ENCODE measurements around the gene LRRC4C.
"Not testable (repeated sequence)": the region's sequence is repeated elsewhere in the genome, so short reads cannot be mapped to it uniquely, and the experiment has no call there.

LRRC4C gene

DNA sequence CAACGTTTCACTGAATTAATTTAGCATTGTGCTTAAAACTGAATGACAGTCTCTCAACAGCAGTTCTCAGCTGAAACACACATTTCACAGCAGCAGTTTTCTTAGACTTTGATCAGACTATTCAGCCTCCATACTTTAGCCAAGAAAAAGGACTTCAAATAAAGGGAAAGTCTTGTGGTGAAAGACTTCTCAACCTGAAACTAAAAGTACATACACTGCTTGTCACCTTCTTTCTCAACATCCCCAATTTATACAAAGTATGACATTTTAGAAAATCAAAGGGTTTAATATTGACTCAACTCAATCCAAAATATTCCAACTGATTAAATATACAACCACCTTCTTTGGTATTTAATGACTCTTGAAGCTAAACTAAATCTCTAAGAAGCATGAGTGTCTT lies 419.0 kb downstream of the LRRC4C start:
- no peak for FAIRE-seq
- no peak for DNase-seq (ENCODE audit: low spot score)

DNA sequence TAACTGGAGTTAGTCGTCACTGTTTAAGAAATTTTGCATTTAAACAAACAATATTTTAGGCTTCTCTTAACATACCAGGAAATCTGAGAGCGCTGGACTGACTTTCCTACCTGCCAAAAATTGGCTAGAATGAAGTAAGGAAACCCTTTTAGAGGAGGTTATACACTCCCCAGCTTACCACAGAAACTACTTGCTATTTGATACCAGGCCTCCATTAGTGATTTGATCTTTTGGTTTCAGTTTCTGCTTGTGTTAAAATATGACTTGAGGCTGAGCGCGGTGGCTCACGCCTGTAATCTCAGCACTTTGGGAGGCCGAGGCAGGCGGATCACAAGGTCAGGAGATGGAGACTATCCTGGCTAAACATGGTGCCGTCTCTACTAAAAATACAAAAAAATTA lies 419.9 kb downstream of the LRRC4C start:
- no peak for FAIRE-seq

DNA sequence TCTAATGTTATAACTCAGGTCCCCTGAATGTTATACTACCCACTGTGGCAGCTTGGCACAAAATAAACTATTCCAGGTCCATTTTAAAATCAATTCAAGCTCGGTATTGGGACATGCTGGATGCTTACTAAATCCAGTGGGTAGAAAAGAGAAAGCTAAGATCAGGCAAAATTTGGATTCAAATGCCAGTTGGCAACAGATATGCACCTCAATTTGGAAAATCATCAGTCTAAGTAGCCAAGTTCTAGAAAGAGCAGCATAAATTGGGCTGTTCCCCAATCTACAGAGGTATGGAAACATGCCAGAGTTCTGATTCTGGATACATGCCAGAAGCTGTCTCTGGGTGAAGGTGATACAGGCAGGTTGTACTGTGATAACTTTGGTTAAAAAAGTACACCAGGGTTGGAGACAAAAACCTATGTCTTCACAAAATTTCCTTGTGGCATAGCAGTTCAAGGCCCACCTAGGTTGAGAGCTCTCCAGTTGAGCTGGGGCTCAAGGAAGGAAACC lies 427.8 kb downstream of the LRRC4C start:
- DNase-seq (ENCODE audit: low spot score) = no peak
- FAIRE-seq = no peak

More for the DNA sequence above, 419.9 kb downstream of the LRRC4C start:
- no peak for DNase-seq (ENCODE audit: low spot score)

DNA sequence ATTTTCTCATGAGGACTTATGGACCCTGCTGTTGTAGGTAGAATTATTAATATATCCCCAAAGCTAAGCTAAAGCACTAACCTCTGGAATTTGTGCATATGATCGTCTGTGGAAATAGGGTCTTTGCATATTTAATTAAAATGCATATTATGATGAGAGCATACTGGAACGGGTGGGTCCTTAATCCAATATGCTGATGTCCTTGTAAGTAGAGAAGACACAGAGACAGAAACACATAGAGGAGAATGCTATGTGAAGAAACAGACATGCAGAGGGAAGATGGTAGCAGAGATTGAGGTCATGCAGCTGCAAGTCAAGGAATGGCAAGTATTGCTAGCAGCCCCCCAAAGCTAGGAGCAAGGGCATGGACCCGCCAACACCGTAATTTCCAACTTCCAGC lies 439.2 kb downstream of the LRRC4C start:
- FAIRE-seq (no peak), DNase-seq (ENCODE audit: low spot score) (no peak)

DNA sequence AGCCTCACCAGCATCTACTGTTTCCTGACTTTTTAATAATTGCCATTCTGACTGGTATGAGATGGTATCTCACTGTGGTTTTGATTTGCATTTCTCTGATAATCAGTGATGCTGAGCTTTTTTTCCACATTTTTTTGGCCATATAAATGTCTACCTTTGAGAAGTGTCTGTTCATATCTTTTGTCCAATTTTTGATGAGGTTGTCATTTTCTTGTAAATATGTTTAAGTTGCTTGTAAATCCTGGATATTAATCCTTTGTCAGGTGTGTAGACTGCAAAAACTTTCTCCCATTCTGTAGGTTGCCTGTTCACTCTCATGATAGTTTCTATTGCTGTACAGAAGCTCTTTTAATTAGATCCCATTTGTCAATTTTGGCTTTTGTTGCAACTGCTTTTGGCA lies 439.8 kb downstream of the LRRC4C start:
- not testable (repeated sequence) for FAIRE-seq; DNase-seq (ENCODE audit: low spot score)

DNA sequence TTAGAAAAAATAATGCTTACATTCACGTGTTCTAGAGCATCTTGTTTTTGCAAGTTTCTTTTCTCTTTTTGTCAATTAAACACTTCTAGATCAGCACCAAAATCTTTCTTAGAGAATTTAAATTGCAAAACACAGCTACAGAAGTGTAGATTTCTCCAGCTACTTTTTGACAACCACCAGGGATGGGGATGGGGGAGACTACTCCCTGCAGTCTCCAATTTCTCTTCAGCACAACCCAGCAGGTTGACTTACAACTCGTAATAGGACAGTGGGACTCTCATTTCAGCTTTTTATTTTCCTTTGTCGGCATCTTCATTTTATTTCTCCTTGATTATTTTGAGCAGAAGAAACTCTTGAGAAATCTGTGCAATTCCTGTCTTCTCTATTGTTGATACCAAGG lies 441.2 kb downstream of the LRRC4C start:
- FAIRE-seq (no peak), DNase-seq (ENCODE audit: low spot score) (no peak)

DNA sequence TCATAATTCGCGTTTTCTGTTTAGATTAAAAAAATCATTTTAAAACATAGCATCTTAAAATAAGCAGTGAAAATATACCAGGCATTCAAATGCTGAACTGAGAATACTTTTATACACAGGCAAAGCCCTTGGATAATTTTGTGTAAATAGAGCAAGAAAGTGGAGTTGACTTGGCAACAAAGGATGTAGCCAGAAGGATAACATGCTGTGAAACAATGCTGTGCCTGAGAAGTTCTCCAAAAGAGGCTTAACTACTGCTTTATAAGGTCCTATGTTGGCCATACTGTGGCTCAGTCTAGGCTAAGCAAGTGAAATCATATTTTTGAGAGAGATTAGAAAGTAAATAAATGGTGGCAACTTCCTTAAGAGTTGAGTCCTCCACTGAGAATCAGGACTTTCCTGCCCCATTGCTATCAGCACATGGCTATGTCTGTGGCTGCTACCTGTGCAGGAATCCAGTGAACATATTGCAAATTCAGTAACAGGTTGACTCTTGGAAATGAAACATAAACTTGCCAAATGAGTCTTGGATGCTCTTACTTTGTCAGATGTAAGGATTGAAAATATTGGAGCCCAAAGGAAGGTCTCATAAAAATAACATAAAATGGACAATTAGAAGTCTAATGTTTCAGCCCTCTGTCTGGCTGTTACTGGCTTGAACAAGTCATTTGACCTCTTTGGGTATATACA lies 448.9 kb downstream of the LRRC4C start:
- DNase-seq (ENCODE audit: low spot score) (no peak), FAIRE-seq (no peak)

DNA sequence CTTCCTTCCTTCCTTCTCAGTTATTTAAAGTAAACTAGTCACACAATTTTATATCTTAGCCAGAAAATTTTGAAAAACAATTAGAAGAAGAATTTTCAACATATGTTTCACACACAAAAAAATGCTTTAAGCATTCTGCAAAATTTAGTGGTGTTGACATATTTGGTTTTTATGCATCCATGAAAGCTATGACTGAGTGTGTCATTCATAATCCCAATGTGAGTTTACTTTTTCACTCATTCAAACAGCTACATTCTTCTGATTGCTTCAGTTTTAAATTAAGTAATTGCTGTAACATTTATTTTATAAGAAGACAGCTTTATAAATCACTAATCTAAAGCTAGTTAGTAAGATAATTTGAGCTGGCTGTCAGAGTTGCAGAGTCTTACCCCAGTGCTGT lies 453.5 kb downstream of the LRRC4C start:
- DNase-seq (ENCODE audit: low spot score) = no peak
- FAIRE-seq = no peak

DNA sequence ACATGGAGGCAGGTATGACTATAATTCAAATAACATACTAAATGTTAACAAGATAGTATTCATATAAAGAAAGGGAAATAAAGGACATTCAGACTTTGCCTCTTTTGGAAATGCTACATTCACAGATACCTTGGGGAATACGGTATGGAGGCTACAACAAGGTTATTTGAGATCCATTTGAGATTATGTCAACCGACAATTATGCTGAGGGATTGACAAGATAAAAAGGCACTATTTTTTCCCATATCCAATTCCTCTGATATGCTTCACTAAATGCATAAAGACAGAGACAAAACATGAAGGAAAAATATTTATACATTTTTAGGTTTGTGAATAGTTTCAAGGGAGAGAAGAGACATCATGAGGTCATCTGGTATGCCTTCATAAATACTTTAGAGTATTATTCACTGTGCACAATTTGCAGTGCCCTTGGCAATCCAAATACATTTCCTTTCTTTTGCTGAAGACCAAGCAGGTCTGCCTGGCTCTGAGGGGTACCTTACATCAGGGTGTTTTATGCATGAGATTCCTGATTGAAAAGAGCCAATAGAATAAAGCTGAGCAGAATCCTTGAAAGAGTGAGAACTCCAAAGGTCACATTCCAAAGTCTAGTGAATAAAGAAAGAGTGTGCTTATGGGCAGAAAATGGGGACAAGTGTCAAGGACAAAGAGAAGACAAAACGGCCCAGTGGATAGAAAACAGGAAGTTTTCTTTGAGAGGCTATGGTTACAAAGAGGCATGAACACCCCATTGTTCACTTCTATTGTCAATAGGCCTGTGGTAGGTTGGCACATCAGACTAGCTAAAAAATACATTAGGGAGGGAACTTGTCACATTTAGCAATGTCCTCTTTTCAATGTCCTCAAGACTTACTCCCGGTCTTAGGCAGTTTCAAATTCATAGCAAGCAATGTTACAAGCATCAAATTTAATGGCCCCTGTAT lies 455.8 kb downstream of the LRRC4C start:
- no peak for FAIRE-seq
- DNase-seq (ENCODE audit: low spot score) = peak; percentile 36

DNA sequence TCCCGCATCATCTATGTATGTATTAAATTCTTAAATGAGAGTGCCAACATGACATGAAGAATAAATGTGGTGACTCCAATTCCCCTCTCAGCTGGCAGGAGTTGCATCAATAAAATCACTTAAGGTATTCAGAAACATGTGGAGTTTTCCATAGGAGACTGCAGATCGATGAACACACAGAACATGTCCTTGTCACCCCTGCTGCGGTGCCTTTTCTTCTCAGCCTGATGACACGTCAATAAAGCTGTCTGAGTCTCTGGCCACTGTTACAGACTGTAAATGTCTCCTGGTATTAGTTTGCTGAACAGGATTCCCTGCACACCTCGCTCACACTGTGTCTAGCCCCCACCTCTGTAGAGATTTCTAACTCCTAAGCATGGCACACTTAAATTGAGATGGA lies 460.5 kb downstream of the LRRC4C start:
- no peak for FAIRE-seq

DNA sequence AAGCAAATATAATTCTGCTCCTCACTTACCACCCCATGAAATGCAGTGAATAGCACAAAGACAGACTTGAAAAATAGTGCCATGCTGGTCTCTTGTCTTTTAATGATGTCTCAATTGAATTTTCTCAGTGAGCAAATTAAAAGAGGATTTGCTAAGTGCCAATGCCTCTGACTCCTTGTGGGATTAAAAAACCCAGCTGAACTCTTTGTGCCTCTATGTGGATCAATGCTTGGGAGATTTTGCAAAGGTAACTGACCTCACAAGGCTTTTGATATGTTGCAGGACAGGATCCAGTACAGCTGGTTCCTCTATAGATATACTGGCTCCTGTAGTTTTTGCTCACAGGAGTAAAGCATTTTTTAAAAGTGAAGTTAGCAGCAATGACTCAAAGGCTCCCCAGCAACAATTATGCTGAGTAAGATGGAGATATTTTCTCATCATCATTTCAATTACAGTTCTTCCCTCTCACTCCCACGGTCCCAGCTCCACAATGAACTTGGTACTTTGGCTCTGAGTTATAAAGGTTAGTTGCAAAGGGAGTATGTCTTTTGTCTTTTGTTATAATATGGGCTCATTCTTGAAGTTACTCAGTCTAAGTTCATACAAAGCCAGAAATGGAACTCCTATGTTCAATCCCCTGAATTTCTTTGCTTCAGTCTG lies 471.5 kb downstream of the LRRC4C start:
- DNase-seq (ENCODE audit: low spot score) = no peak
- FAIRE-seq = no peak

More for the DNA sequence above, 460.5 kb downstream of the LRRC4C start:
- DNase-seq (ENCODE audit: low spot score) = no peak

DNA sequence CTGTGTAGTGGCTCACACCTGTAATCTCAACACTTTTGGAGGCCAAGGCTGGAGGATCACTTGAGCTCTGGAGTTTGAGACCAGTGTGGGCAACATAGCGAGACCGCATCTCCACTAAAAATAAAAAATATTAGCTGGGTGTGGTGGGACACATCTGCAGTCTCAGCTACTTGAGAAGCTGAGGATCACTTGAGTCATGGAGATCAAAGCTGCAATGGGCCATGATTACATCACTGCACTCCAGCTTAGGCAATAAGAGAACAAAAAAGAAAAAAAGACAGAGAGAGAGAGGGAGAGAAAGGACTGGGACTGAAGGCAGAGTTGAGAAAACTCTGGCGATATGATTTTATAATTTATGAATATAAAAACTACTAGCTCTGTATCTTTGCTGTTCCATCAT lies 473.1 kb downstream of the LRRC4C start:
- no peak for DNase-seq (ENCODE audit: low spot score)
- FAIRE-seq = no peak

DNA sequence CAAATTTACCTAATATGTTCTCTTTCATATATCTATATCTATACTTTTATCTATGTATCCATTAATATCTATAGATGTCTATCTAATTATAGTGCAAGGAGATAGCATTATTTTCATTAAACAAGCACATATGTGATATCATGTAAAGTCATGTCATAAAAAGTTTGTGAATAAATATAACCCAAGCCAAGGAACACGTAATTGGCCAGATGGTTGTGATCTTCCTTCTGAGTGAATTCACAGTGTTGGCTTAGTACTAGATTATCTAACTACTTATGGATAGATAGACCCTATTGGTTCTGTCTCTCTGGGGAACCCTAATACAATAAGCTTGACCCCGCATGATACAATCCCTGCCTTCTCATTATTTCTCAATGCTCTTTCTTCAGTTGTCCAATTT lies 484.4 kb downstream of the LRRC4C start:
- DNase-seq (ENCODE audit: low spot score) = no peak
- no peak for FAIRE-seq

DNA sequence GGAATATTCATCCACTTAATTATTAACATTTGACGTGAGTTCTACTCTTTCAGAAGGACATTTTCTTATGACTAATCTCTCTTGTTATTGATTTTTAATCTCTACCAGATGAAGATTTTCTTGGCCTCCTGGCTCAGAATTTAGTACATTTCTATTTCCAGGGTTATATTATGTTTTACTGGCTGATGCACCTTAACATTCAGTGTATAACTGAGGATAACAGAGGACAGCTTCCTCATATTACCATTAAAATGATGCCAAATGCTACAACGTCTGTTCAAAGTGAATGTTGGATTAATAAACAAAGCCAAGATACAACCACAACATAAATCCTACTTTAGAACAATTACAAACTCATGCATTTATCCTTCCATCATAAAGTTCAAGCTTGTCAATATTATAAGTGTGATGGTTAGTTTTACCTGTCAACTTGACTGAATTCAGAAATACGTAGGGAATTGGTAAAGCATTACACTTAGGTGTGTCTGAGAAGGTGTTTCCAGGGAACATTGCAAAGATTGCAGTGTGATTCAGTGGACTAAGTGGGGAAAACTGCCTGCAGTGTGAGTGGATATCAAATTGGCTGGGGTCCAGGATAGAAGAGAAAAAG lies 485.2 kb downstream of the LRRC4C start:
- no peak for DNase-seq (ENCODE audit: low spot score)
- FAIRE-seq = no peak

DNA sequence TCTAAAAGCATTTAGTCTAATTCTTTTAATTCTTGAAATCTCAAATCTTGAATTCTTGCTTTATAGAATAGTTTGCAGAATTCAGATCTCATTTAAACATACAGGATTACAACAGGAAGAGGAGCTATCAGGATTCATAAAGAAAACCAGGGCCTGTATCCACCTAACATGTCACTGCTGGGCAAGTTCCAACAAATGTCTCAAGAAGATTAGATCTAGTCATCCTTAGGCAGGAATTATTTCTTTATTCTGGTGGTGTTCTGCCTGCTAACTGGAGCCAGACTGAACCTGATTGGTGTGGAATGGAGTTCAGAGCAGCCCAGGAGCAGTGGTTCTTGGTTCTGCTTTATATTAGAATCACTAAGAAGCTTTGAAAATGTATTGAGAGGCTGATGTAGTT lies 500.7 kb downstream of the LRRC4C start:
- DNase-seq (ENCODE audit: low spot score) = no peak
- FAIRE-seq = no peak

DNA sequence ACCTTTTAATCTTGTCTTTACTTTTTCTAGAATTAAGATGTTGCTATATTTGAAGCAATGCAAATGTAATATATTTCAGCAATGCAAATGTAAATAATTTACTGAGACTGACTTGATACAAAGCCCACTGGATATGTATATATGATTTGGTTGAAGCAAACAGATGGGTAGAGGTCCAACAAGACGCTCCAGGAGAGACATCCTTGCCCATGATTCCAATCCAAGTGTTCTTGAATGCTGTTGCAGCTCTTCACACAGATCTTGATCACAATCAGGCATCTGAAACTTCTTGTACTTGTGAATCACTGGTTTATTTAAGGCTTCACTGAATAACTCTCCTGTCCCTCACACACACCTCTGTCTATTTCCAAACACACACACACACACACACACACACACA lies 507.0 kb downstream of the LRRC4C start:
- DNase-seq (ENCODE audit: low spot score) (no peak), FAIRE-seq (no peak)

DNA sequence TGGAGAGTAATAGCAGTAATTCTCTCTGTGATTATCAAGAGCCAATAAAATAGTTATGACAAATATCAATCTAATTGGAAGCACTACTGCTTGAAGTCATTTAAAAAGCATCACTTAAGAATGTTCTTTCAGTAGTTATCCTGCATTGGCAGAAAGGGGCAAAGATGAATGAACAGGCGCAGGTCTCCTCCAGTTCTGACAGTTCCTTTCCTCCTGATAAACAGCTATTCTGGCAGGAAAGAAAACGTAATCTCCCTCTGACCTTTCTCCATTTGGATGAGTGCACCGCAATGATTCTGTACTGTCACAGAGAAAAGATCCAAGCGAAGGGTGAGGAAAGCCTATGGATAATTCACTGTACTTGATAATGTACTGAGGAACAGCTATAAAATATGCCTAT lies 521.5 kb downstream of the LRRC4C start:
- no peak for DNase-seq (ENCODE audit: low spot score)
- no peak for FAIRE-seq

DNA sequence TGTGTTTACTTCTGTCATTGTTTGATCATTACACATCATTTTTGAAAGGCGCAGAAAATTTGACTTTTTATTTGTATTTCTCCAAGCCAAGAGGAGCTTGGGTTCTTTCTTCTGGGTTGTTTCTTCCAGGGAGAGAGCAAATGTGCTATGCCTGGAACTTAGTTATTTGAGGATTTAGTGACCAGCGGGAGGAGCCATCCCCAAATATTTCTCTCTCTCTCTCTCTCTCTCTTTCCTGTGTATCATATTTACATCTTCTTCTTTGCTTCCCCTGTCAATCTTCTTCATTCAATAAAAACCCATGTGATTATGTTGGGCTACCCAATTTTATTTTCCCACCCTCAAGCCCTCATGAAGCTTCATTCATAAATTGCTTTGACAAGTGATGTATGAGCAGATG lies 534.5 kb downstream of the LRRC4C start:
- no peak for FAIRE-seq
- DNase-seq (ENCODE audit: low spot score) = no peak

DNA sequence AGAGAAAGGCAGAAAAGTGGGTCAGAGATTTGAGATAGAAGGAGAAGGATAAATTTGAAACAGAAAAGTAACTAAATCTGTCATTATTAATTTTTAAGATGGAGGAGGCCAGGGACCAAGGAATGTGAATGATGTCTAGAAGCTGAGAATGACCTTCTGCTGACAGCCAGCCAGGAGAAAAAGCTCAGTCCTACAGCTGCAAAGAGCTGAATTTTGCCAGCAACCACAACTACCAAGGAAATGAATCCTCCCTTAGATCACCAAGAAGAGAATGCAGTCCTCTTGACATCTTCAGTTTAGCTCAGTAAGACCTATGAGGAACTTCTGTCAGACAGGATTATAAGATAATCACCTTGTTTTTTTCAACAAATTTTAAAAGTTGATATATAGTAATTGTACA lies 538.2 kb downstream of the LRRC4C start:
- no peak for FAIRE-seq

DNA sequence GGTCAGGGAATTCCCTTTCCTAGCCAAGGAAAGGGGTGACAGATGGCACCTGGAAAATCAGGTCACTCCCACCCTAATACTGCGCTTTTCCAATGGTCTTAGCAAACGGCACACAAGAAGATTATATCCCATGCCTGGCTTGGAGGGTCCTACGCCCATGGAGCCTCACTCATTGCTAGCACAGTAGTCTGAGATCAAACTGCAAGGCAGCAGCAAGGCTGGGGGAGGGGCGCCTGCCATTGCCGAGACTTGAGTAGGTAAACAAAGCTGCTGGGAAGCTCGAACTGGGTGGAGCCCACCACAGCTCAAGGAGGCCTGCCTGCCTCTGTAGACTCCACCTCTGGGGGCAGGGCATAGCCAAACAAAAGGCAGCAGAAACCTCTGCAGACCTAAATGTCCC lies 548.7 kb downstream of the LRRC4C start:
- DNase-seq (ENCODE audit: low spot score); FAIRE-seq: not testable (repeated sequence)

More for the DNA sequence above, 538.2 kb downstream of the LRRC4C start:
- DNase-seq (ENCODE audit: low spot score) = no peak

DNA sequence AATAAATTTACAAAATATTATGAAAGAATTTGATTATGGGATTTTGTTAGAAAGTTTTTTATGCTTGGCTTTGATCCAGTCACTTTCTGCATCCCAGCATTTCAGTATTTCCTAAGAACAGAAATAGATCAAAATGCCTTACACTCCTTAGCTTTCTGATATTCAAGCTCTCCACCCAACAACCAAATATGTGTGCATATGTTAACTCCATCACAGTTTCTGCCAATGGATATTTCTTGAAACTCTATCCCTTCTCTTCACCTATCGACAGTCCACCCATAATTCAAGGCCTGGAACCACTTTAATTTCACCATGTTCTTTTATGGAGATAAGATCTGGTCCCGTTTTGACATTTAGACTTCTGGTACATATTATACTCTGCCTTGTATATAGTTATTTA lies 565.0 kb downstream of the LRRC4C start:
- DNase-seq (ENCODE audit: low spot score) (no peak), FAIRE-seq (no peak)
